NT2/D1 (cell line): ENCODE measurements around the gene KMT2D.

ENCODE experiments used
- YY1 ChIP-seq: IDR thresholded peaks from 2 replicates; pipeline ENCODE4 v1.6.1; 2011; ENCODE audit not compliant: insufficient read length, insufficient read depth
- ZNF274 ChIP-seq: IDR thresholded peaks from 2 replicates; pipeline ENCODE4 v1.6.1; 2011; ENCODE audit warnings: mild to moderate bottlenecking, low read depth, low read length

- TF ChIP-seq ZNF274 = no peak
- no peak for TF ChIP-seq YY1
Measured at GRCh38 chr12:49024543-49024942, 36.1 kb downstream of the KMT2D start.
